Neuronal stem cell (in vitro differentiated cells): ENCODE data around the gene COX5A.

Source experiments
- DNase-seq: peaks from one replicate; pipeline ENCODE4 v3.0.0-alpha.2; 2013; ENCODE audit warnings: low spot score
- H2AFZ ChIP-seq: one replicate; pipeline ENCODE4 v1.6.1; 2013; ENCODE audit warnings: mild to moderate bottlenecking, low read length, inconsistent platforms
- H2AK5ac ChIP-seq: 2 replicates; pipeline ENCODE4 v1.6.1; 2013; ENCODE audit warnings: low read depth, mild to moderate bottlenecking, inconsistent platforms, low read length, moderate library complexity, mixed read lengths
- H2BK120ac ChIP-seq: 2 replicates; pipeline ENCODE4 v1.6.1; 2013; ENCODE audit warnings: low read depth, mild to moderate bottlenecking, inconsistent platforms, low read length, moderate library complexity, mixed read lengths
- H2BK12ac ChIP-seq: one replicate; pipeline ENCODE4 v1.6.1; 2013; ENCODE audit warnings: low read length, inconsistent platforms
- H2BK15ac ChIP-seq: 2 replicates; pipeline ENCODE4 v1.6.1; 2013; ENCODE audit warnings: mild to moderate bottlenecking, low read length, inconsistent platforms, mixed read lengths
- H2BK5ac ChIP-seq: one replicate; pipeline ENCODE4 v1.6.1; 2013; ENCODE audit warnings: inconsistent platforms, mild to moderate bottlenecking, low read length, moderate library complexity
- H3K14ac ChIP-seq: one replicate; pipeline ENCODE4 v1.6.1; 2013; ENCODE audit warnings: low read length, inconsistent platforms
- H3K18ac ChIP-seq: 2 replicates; pipeline ENCODE4 v1.6.1; 2013; ENCODE audit warnings: low read length, inconsistent platforms
- H3K23ac ChIP-seq: 2 replicates; pipeline ENCODE4 v1.6.1; 2013; ENCODE audit warnings: low read depth, mild to moderate bottlenecking, mixed read lengths, low read length, inconsistent platforms; ENCODE audit not compliant: poor library complexity
- H3K27ac ChIP-seq: replicated peaks from 3 replicates; pipeline ENCODE4 v1.5.1; 2013; ENCODE audit warnings: low read length, inconsistent platforms
- H3K27me3 ChIP-seq, 3 experiments: 2 replicates each; pipeline ENCODE4 v1.6.1; 2013; ENCODE audit warnings: low read length in 3 of 3, mild to moderate bottlenecking in 2 of 3, inconsistent platforms in 1 of 3, low read depth in 1 of 3, mixed read lengths in 1 of 3, moderate library complexity in 1 of 3; ENCODE audit not compliant: control insufficient read depth in 3 of 3, insufficient read depth in 3 of 3
- H3K36me3 ChIP-seq, 2 donors: replicated peaks in 1 of 2; 2 replicates each; pipeline ENCODE4 v1.6.1; 2013; ENCODE audit warnings: low read length in 2 of 2; ENCODE audit not compliant: control insufficient read depth in 2 of 2, insufficient read depth in 2 of 2
- H3K4ac ChIP-seq: 2 replicates; pipeline ENCODE4 v1.6.1; 2013; ENCODE audit warnings: inconsistent platforms, mild to moderate bottlenecking, low read length, moderate library complexity
- H3K4me1 ChIP-seq, 2 donors: 1 replicate in 1 of 2; 2 replicates in 1 of 2; pipeline ENCODE4 v1.6.1; 2013; ENCODE audit warnings: low read length in 2 of 2, low read depth in 1 of 2; ENCODE audit not compliant: control insufficient read depth in 2 of 2, insufficient read depth in 1 of 2
- H3K4me2 ChIP-seq: one replicate; pipeline ENCODE4 v1.6.1; 2013; ENCODE audit warnings: mild to moderate bottlenecking, low read length, inconsistent platforms; ENCODE audit not compliant: insufficient read depth, poor library complexity, severe bottlenecking
- H3K4me3 ChIP-seq, 2 donors: 2 replicates each; pipeline ENCODE4 v1.5.1; 2013; ENCODE audit warnings: low read length in 2 of 2, mild to moderate bottlenecking in 2 of 2, inconsistent platforms in 1 of 2, moderate library complexity in 1 of 2
- H3K79me1 ChIP-seq: one replicate; pipeline ENCODE4 v1.6.1; 2013; ENCODE audit warnings: low read depth, mild to moderate bottlenecking, inconsistent platforms, low read length, moderate library complexity
- H3K9ac ChIP-seq: one replicate; pipeline ENCODE4 v1.6.1; 2013; ENCODE audit warnings: mild to moderate bottlenecking, low read depth, low read length, inconsistent platforms; ENCODE audit not compliant: poor library complexity
- H3K9me3 ChIP-seq, 2 donors: replicated peaks in 1 of 2; 2 replicates each; pipeline versions ENCODE3 to v1.6.1; 2013; ENCODE audit warnings: low read length in 2 of 2, mild to moderate bottlenecking in 2 of 2, inconsistent platforms in 1 of 2, low read depth in 1 of 2, mixed read lengths in 1 of 2, moderate library complexity in 1 of 2; ENCODE audit not compliant: control insufficient read depth in 2 of 2, insufficient read depth in 1 of 2
- H4K8ac ChIP-seq: one replicate; pipeline ENCODE4 v1.6.1; 2013; ENCODE audit warnings: low read depth, mild to moderate bottlenecking, inconsistent platforms, low read length, moderate library complexity
- H4K91ac ChIP-seq: one replicate; pipeline ENCODE4 v1.6.1; 2013; ENCODE audit warnings: low read length, low read depth, mild to moderate bottlenecking, inconsistent platforms; ENCODE audit not compliant: poor library complexity
- WGBS, 2 donors: extraction: QIAGEN DNeasy Blood & Tissue Kit; methylation state at CpG; one replicate each; pipeline ENCODE4 v1.1.7; 2013; ENCODE audit warnings: missing lambda C conversion rate in 2 of 2, mixed read lengths in 1 of 2; ENCODE audit not compliant: insufficient read length in 2 of 2, insufficient replicate concordance in 1 of 2; ENCODE audit errors: extremely low coverage in 2 of 2; 5-methylcytosine and 5-hydroxymethylcytosine counted together

The COX5A gene

DNA sequence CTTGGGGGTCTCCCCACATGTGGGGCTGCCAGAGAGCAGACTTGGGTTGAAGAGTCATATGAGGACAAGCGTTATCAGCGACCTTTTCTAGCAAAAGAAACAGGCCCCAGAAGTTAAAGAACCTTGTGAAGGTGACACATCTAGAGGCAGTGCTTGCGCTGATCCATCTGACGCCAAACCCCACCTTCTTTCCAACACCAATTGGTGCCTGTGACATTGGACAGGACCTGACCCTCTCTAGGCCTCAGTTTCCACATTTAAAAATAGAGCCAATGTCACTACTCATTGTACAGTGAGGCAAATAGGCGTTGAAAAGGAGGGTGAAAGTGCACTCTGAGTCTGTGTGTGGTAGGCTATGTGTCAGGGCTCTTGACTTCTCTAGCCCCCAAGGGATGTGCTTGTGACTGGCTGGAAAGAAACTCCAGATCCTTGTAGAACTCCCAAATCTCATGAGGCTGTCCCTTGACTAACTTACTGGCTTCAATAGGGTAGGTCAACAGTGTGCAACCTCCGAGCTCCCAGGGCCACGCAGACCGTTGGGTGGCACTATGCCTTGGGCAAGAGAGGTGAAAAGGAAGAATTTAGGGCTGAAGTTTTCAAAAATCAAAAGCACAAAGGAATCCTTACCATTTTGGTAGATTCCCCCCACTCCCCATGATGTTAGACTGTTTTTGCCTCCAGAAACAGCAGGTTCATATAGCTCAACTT, 30.6 kb downstream of the COX5A start:
- Histone ChIP-seq H3K27me3 (no peaks in the 10 kb centered on the region), H3K9ac (peak overlapping the region; percentile 93), H4K8ac (no peak overlapping the region), H3K36me3 (peaks cover 29 to 41% of the 10 kb centered on the region in 2 donors), H2BK5ac (no peak overlapping the region), H2AK5ac (no peak overlapping the region), H3K23ac (no peak overlapping the region), H3K4me2 (peak overlapping the region; percentile 66), H3K4ac (no peak overlapping the region), H3K4me1 (peaks cover 8 to 9% of the 10 kb centered on the region in 2 donors), H3K9me3 (no peaks in the 10 kb centered on the region), H3K4me3 (peak overlapping the region; percentile 90 to 96), H2BK15ac (no peak overlapping the region), H3K18ac (peak overlapping the region; percentile 93), H2AFZ (peak overlapping the region; percentile 96), H3K27ac (no peak overlapping the region), H3K14ac (no peak overlapping the region), H4K91ac (no peak overlapping the region), H2BK120ac (no peak overlapping the region), H3K79me1 (peaks cover 6% of the 10 kb centered on the region), H2BK12ac (no peak overlapping the region)
- WGBS, 2 donors = no CpG with 5 or more reads among the region's 8 CpGs
- DNase-seq = no peak

- H4K91ac ChIP-seq = no peak within 1 kb of the TSS
- H2AK5ac ChIP-seq = peak within 1 kb of the TSS; percentile 89
- peak within 1 kb of the TSS; percentile 96 for H2AFZ ChIP-seq
- H3K4ac ChIP-seq = peak within 1 kb of the TSS; percentile 57
- peak; percentile 84 for DNase-seq
- H3K14ac ChIP-seq = no peak within 1 kb of the TSS
- H2BK12ac ChIP-seq = no peak within 1 kb of the TSS
- no peak within 1 kb of the TSS for H4K8ac ChIP-seq
- peaks cover 28 to 41% of the 10 kb centered on the region in 2 donors for H3K36me3 ChIP-seq
- peak within 1 kb of the TSS; percentile 90 to 96 for H3K4me3 ChIP-seq
- peak within 1 kb of the TSS; percentile 98 for H3K18ac ChIP-seq
- peak within 1 kb of the TSS; percentile 92 for H2BK5ac ChIP-seq
- H3K9me3 ChIP-seq = no peaks in the 10 kb centered on the region
- peak within 1 kb of the TSS; percentile 66 for H3K4me2 ChIP-seq
- no peaks in the 10 kb centered on the region for H3K27me3 ChIP-seq
- H3K79me1 ChIP-seq = peaks cover 6% of the 10 kb centered on the region
- no CpG with 5 or more reads among the region's 74 CpGs for WGBS, 2 donors
- peaks cover 8 to 9% of the 10 kb centered on the region in 2 donors for H3K4me1 ChIP-seq
- H3K9ac ChIP-seq = peak within 1 kb of the TSS; percentile 97
- peak within 1 kb of the TSS; percentile 77 for H3K23ac ChIP-seq
- H2BK15ac ChIP-seq = no peak within 1 kb of the TSS
- peak within 1 kb of the TSS; percentile 87 for H3K27ac ChIP-seq
- peak within 1 kb of the TSS; percentile 69 for H2BK120ac ChIP-seq
Measured at GRCh38 chr15:74906450-74907162, 31.3 kb downstream of the COX5A start, which contains the start of gene FAM219B. Gene FAM219B, minus strand, starts transcription at chr15:74906851. Its CDS starts 51 bp downstream, at chr15:74906800.

DNA sequence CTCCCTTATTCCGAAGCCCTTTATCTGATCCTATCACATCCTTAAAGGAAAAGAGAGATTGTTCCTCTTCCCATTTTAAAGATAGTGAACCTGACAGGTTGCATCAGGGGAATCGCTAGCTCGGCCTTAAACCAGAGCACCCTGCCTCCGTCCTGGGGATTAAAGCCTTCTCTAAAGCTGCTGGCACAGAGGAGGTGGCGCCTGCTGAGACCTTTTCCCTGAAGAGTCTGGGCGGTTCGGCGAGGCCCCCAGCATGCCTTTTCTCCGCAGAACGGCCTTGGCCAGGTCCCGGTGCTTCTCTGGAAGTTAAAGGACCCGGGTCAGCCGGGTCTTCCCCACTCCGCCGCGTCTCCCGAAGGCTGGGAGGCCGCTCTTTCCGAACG, 31.8 kb downstream of the COX5A start:
- H3K36me3 ChIP-seq = peaks cover 27 to 43% of the 10 kb centered on the region in 2 donors
- H3K23ac ChIP-seq = peak overlapping the region; percentile 77
- H3K18ac ChIP-seq = peak overlapping the region; percentile 98
- no CpG with 5 or more reads among the region's 20 CpGs for WGBS, 2 donors
- no peak for DNase-seq
- no peak overlapping the region for H4K8ac ChIP-seq
- H2AK5ac ChIP-seq = peak overlapping the region; percentile 89
- H3K4me2 ChIP-seq = peak overlapping the region; percentile 57
- H2BK5ac ChIP-seq = peak overlapping the region; percentile 92
- no peak overlapping the region for H2BK12ac ChIP-seq
- H3K4ac ChIP-seq = peak overlapping the region; percentile 57
- H3K9ac ChIP-seq = peak overlapping the region; percentile 97
- H3K9me3 ChIP-seq = no peaks in the 10 kb centered on the region
- no peak overlapping the region for H3K14ac ChIP-seq
- H2BK120ac ChIP-seq = peak overlapping the region; percentile 69
- peak overlapping the region; percentile 90 to 96 for H3K4me3 ChIP-seq
- no peaks in the 10 kb centered on the region for H3K27me3 ChIP-seq
- peaks cover 6% of the 10 kb centered on the region for H3K79me1 ChIP-seq
- peak overlapping the region; percentile 96 for H2AFZ ChIP-seq
- no peak overlapping the region for H2BK15ac ChIP-seq
- H4K91ac ChIP-seq = no peak overlapping the region
- peak overlapping the region; percentile 87 for H3K27ac ChIP-seq
- peaks cover 9 to 10% of the 10 kb centered on the region in 2 donors for H3K4me1 ChIP-seq

GRCh38 chr15:74904190-74904805, 33.6 kb downstream of the COX5A start:
- DNase-seq = no peak
- Histone ChIP-seq H2AFZ (no peak overlapping the region), H2AK5ac (no peak overlapping the region), H3K4me3 (no peak overlapping the region), H3K14ac (no peak overlapping the region), H2BK5ac (no peak overlapping the region), H2BK120ac (no peak overlapping the region), H4K8ac (no peak overlapping the region), H3K23ac (no peak overlapping the region), H4K91ac (no peak overlapping the region), H3K36me3 (peaks cover 40 to 61% of the 10 kb centered on the region in 2 donors), H3K27me3 (no peaks in the 10 kb centered on the region), H3K79me1 (peaks cover 6% of the 10 kb centered on the region), H2BK15ac (no peak overlapping the region), H3K9ac (no peak overlapping the region), H3K18ac (no peak overlapping the region), H3K27ac (no peak overlapping the region), H2BK12ac (no peak overlapping the region), H3K4me1 (peaks cover 9 to 10% of the 10 kb centered on the region in 2 donors), H3K4ac (no peak overlapping the region), H3K4me2 (no peak overlapping the region), H3K9me3 (no peaks in the 10 kb centered on the region)
- WGBS, 2 donors = no CpG with 5 or more reads among the region's 7 CpGs
